BE2C (cell line): Measurements from ENCODE around the gene TUBGCP5. TPM values are rescaled to one million over a fixed set of nuclear protein-coding genes. Genes with fewer than 3 reads are reported as not detected.
"Not testable (repeated sequence)": the region's sequence is repeated elsewhere in the genome, so short reads cannot be mapped to it uniquely, and the experiment has no call there.

Experiments
- DNase-seq: peaks from one replicate; pipeline ENCODE4 v3.0.0-alpha.2; 2020
- H3K27me3 ChIP-seq: fragments of 250-450 bp; sonication (Bioruptor Pico); 2 replicates; pipeline ENCODE4 v1.5.1; 2020; ENCODE audit warnings: mild to moderate bottlenecking
- H3K36me3 ChIP-seq: fragments of 250-450 bp; sonication (Bioruptor Pico); 2 replicates; pipeline ENCODE4 v1.5.1; 2020; ENCODE audit warnings: mild to moderate bottlenecking
- H3K4me1 ChIP-seq: fragments of 250-450 bp; sonication (Bioruptor Pico); 2 replicates; pipeline ENCODE4 v1.5.1; 2020
- H3K4me3 ChIP-seq: 2 replicates; pipeline ENCODE4 v1.5.1; 2011; ENCODE audit warnings: low read depth, low read length
- H3K9me3 ChIP-seq: fragments of 250-450 bp; sonication (Bioruptor Pico); 2 replicates; pipeline ENCODE4 v1.5.1; 2020
- CTCF ChIP-seq: IDR thresholded peaks from 2 replicates; pipeline ENCODE4 v1.5.1; 2012; ENCODE audit warnings: mild to moderate bottlenecking, low read depth, low read length
- polyA plus RNA-seq: library from polyadenylated mRNA; unstranded; fragments of >200 nt; gene quantifications from one replicate; pipeline ENCODE4 v1.2.1, GENCODE V29; 2012; ENCODE audit warnings: low read depth, missing spikeins; ENCODE audit not compliant: insufficient read length, insufficient read depth

Gene TUBGCP5
- 27.9 TPM for polyA plus RNA-seq

- no peaks in the 10 kb centered on the region for H3K9me3 ChIP-seq
- H3K4me3 ChIP-seq, result peak within 1 kb of the TSS; percentile 65
- H3K4me1 ChIP-seq, result no peaks in the 10 kb centered on the region
- no peaks in the 10 kb centered on the region for H3K27me3 ChIP-seq
- peak; percentile 99 for DNase-seq
- peaks cover 15% of the 10 kb centered on the region for H3K36me3 ChIP-seq
- peak; percentile 29 for TF ChIP-seq CTCF
These were observed at the start of gene TUBGCP5 for GRCh38 chr15:23039143-23039916. TSS of gene TUBGCP5 (minus strand) at chr15:23039569. CDS start at chr15:23039543, 26 bp downstream.

GRCh38 chr15:23083115-23083514 lies 43.7 kb upstream of the TUBGCP5 start:
- Histone ChIP-seq H3K9me3 (no peaks in the 10 kb centered on the region), H3K4me1 (no peaks in the 10 kb centered on the region), H3K27me3 (no peaks in the 10 kb centered on the region; the same call in 1 of the 2 replicates), H3K4me3 (no peak overlapping the region), H3K36me3 (no peaks in the 10 kb centered on the region)
- TF ChIP-seq CTCF, result no peak
- DNase-seq, result no peak

GRCh38 chr15:23081996-23082737 lies 42.8 kb upstream of the TUBGCP5 start:
- not testable (repeated sequence) for DNase-seq, H3K9me3 ChIP-seq, H3K4me1 ChIP-seq, H3K36me3 ChIP-seq, H3K27me3 ChIP-seq, H3K4me3 ChIP-seq

- no peak for DNase-seq
- no peak for TF ChIP-seq CTCF
- Histone ChIP-seq H3K4me3 (no peak overlapping the region), H3K9me3 (no peaks in the 10 kb centered on the region), H3K27me3 (no peaks in the 10 kb centered on the region; the same call in 1 of the 2 replicates), H3K4me1 (no peaks in the 10 kb centered on the region), H3K36me3 (no peaks in the 10 kb centered on the region)
These were observed 41.9 kb upstream of the TUBGCP5 start for GRCh38 chr15:23081271-23081670.

- no peaks in the 10 kb centered on the region for H3K9me3 ChIP-seq
- no peak for DNase-seq
- no peak for TF ChIP-seq CTCF
These were observed 40.4 kb upstream of the TUBGCP5 start for GRCh38 chr15:23079766-23080165.

GRCh38 chr15:23075927-23076326 lies 36.6 kb upstream of the TUBGCP5 start:
- Histone ChIP-seq H3K4me3 (no peak overlapping the region), H3K9me3 (no peaks in the 10 kb centered on the region), H3K27me3 (peaks cover 13% of the 10 kb centered on the region), H3K4me1 (no peaks in the 10 kb centered on the region), H3K36me3 (no peaks in the 10 kb centered on the region)
- DNase-seq, result no peak
- no peak for TF ChIP-seq CTCF

More at GRCh38 chr15:23079766-23080165, 40.4 kb upstream of the TUBGCP5 start:
- no peaks in the 10 kb centered on the region for H3K4me1 ChIP-seq
- H3K27me3 ChIP-seq, result no peaks in the 10 kb centered on the region
- H3K4me3 ChIP-seq, result no peak overlapping the region
- H3K36me3 ChIP-seq, result no peaks in the 10 kb centered on the region
